K562 (cell line): ENCODE data around the gene C1orf21. TPM values are rescaled to one million over a fixed set of nuclear protein-coding genes. Genes with fewer than 3 reads are reported as not detected.

Source experiments
- ATAC-seq: fragments of 200-7000 bp; cut with Tn5 transposase; 3 replicates; pipeline ENCODE4 v1.9.1; 2020; ENCODE audit warnings: moderate library complexity
- BruUV-seq: library from RNA; stranded (reverse); fragments of 400-500 nt; replicated peaks from 2 replicates; lab custom pipeline; 2021; lab: Mats Ljungman, UMichigan
- CTCF ChIA-PET: fragments of 300-600 bp; formaldehyde crosslinking; extraction: SDS; loops from one replicate; lab custom pipeline; 2021; ENCODE audit warnings: low intra/inter-chr PET ratio; lab: Yijun Ruan, JAX
- POLR2A ChIA-PET: fragments of 300-600, 350-650 bp; sonication (Branson Sonifier 250); formaldehyde crosslinking; extraction: SDS; loops from one replicate; lab custom pipeline; 2021; ENCODE audit warnings: antibody characterized with exemption, inconsistent platforms; lab: Yijun Ruan, JAX
- DNase-seq, 4 experiments: peaks; one replicate each; pipeline versions ENCODE4 v3.0.0 to v3.0.0-alpha.2; 2011 to 2018; ENCODE audit warnings: low spot score in 3 of 4, mixed read lengths in 3 of 4; ENCODE audit errors: extremely low read depth in 1 of 4
- FAIRE-seq: peaks from 2 replicates; lab custom pipeline; 2011; peaks lifted over from hg19 to GRCh38; lab: Jason Lieb, UNC
- H2AFZ ChIP-seq: 2 replicates; pipeline ENCODE4 v1.6.0; 2011; ENCODE audit warnings: low read depth, low read length, control low read depth, inconsistent platforms
- H3K27ac ChIP-seq: fragments of 200-600 bp; 3 replicates; pipeline ENCODE4 v1.8.0; 2011; ENCODE audit warnings: low read depth, mild to moderate bottlenecking, control low read depth, inconsistent platforms, low read length, moderate library complexity, mixed read lengths; ENCODE audit errors: extremely low read depth
- H3K27me3 ChIP-seq, 2 experiments: fragments of 300-600 bp in 1 of 2; 2 replicates in 1 of 2; 3 replicates in 1 of 2; pipeline versions ENCODE4 v1.6.0 to v1.8.0; 2011; ENCODE audit warnings: inconsistent platforms in 2 of 2, low read length in 2 of 2, mild to moderate bottlenecking in 1 of 2, mixed read lengths in 1 of 2, moderate library complexity in 1 of 2; ENCODE audit not compliant: control insufficient read depth in 2 of 2, insufficient read depth in 2 of 2
- H3K36me3 ChIP-seq: fragments of 300-600 bp; 3 replicates; pipeline ENCODE4 v1.8.0; 2011; ENCODE audit warnings: mild to moderate bottlenecking, low read length, inconsistent platforms; ENCODE audit not compliant: control insufficient read depth, insufficient read depth
- H3K4me1 ChIP-seq, 2 experiments: fragments of 200-600 bp in 1 of 2; replicated peaks in 1 of 2; 2 replicates in 1 of 2; 3 replicates in 1 of 2; pipeline versions ENCODE4 v1.5.1 to v1.8.0; 2011; ENCODE audit warnings: inconsistent platforms in 2 of 2, low read length in 2 of 2, mild to moderate bottlenecking in 1 of 2, mixed read lengths in 1 of 2, moderate library complexity in 1 of 2; ENCODE audit not compliant: control insufficient read depth in 2 of 2, insufficient read depth in 2 of 2
- H3K4me2 ChIP-seq: 2 replicates; pipeline ENCODE4 v1.6.1; 2011; ENCODE audit warnings: low read length, control low read depth, inconsistent platforms, mixed read lengths; ENCODE audit not compliant: insufficient read depth
- H3K4me3 ChIP-seq: fragments of 200-600 bp; sonication (generic), shearing (Covaris generic); 2 replicates; pipeline ENCODE4 v1.5.1; 2016; ENCODE audit warnings: control low read depth, inconsistent platforms
- H3K79me2 ChIP-seq: fragments of 200-600 bp; 3 replicates; pipeline ENCODE4 v1.8.0; 2011; ENCODE audit warnings: low read length, inconsistent platforms; ENCODE audit not compliant: control insufficient read depth, insufficient read depth
- H3K9ac ChIP-seq, 2 experiments: 2 replicates each; pipeline versions ENCODE4 v1.6.0 to v1.6.1; 2011; ENCODE audit warnings: low read depth in 2 of 2, low read length in 2 of 2, control low read depth in 1 of 2, inconsistent platforms in 1 of 2, mild to moderate bottlenecking in 1 of 2, mixed read lengths in 1 of 2; ENCODE audit not compliant: insufficient read depth in 1 of 2
- H3K9me1 ChIP-seq: one replicate; pipeline ENCODE4 v1.6.0; 2011; ENCODE audit warnings: inconsistent platforms, mild to moderate bottlenecking, low read length, moderate library complexity; ENCODE audit not compliant: control insufficient read depth, insufficient read depth
- H3K9me3 ChIP-seq: replicated peaks from 2 replicates; pipeline ENCODE4 v1.5.1; 2011; ENCODE audit warnings: low read depth, low read length, inconsistent platforms; ENCODE audit not compliant: control insufficient read depth, insufficient read depth
- H4K20me1 ChIP-seq: replicated peaks from 2 replicates; pipeline ENCODE4 v1.6.1; 2011; ENCODE audit warnings: low read length, inconsistent platforms, mixed read lengths; ENCODE audit not compliant: control insufficient read depth, insufficient read depth
- MIER1 ChIP-seq: fragments of 450-650 bp; IDR thresholded peaks from 2 replicates; pipeline ENCODE4 v1.6.1; 2016; ENCODE audit warnings: antibody characterized with exemption, mild to moderate bottlenecking, low read depth
- NFE2 ChIP-seq: IDR thresholded peaks from 2 replicates; pipeline ENCODE4 v1.6.1; 2014; ENCODE audit warnings: antibody characterized with exemption, low read depth
- ZBTB7A ChIP-seq: IDR thresholded peaks from 2 replicates; pipeline ENCODE4 v1.6.1; 2011; ENCODE audit warnings: low read depth, mild to moderate bottlenecking, low read length, moderate library complexity, borderline replicate concordance; ENCODE audit not compliant: control insufficient read depth
- ZBTB8A ChIP-seq: fragments of 450-650 bp; IDR thresholded peaks from 2 replicates; pipeline ENCODE4 v1.6.1; 2018; ENCODE audit warnings: mild to moderate bottlenecking, moderate library complexity; ENCODE audit not compliant: partially characterized antibody
- WGBS: fragments of 100-300 bp; shearing (Covaris generic); methylation state at CpG from one replicate; pipeline ENCODE4 v1.1.6; 2016; ENCODE audit warnings: low coverage, mixed read lengths; ENCODE audit not compliant: insufficient coverage; ENCODE audit errors: missing lambda C conversion rate; 5-methylcytosine and 5-hydroxymethylcytosine counted together
- in situ Hi-C: fragments of 300-500 bp; cut with MboI; formaldehyde crosslinking; loops from 4 replicates; pipeline ENCODE4 v1.15.0; 2018; ENCODE audit warnings: inconsistent platforms, mixed read lengths
- intact Hi-C: fragments of 100-400 bp; cut with micrococcal nuclease; formaldehyde crosslinking; loops from 2 replicates; pipeline ENCODE4 v1.14.2; 2022
- polyA plus RNA-seq, 8 experiments: library from polyadenylated mRNA; depleted of rRNA in 4 of 8; stranded (reverse) in 5 of 8; unstranded in 3 of 8; fragments of >200 nt; fragmentation: Nextera tagmentation in 2 of 8; fragmentation: Illumina TruSeq in 1 of 8; extraction: Ambion mirVana in 2 of 8; extraction: Trizol in 1 of 8; gene quantifications; 2 replicates each; pipeline versions ENCODE4 v1.2.1 to v1.2.3, GENCODE V29; 2011 to 2014; ENCODE audit warnings: inconsistent platforms in 1 of 8, missing spikeins in 1 of 8
- total RNA-seq, 7 experiments: library from RNA; depleted of rRNA in 6 of 7; stranded (reverse); fragments of >200 nt in 6 of 7; fragmentation: Illumina TruSeq in 2 of 7; extraction: Trizol in 2 of 7; gene quantifications; 2 replicates each; pipeline versions ENCODE4 v1.2.1 to v1.2.3, GENCODE V29; 2011 to 2021; ENCODE audit warnings: low replicate concordance in 1 of 7
- TF ChIP-seq, protein P1 (sequence below), 2 experiments: IDR thresholded peaks in 1 of 2; conservative IDR thresholded peaks in 1 of 2; 2 replicates each; pipeline ENCODE4 v1.6.1; 2016; ENCODE audit warnings: low read depth in 2 of 2, mild to moderate bottlenecking in 1 of 2, missing compliant biosample characterization in 1 of 2, missing genetic modification characterization in 1 of 2, moderate library complexity in 1 of 2
- TF ChIP-seq, protein P2 (sequence below): fragments of 450-650 bp; IDR thresholded peaks from 2 replicates; pipeline ENCODE4 v1.6.1; 2016; ENCODE audit warnings: borderline replicate concordance

The C1orf21 gene
- total and polyA plus RNA-seq, 9 of the 15 experiments (the other 6 are each of a cell fraction or from before 2014, with no cell fraction given) = under 0.01 to 0.31 (median 0.07) TPM

DNA sequence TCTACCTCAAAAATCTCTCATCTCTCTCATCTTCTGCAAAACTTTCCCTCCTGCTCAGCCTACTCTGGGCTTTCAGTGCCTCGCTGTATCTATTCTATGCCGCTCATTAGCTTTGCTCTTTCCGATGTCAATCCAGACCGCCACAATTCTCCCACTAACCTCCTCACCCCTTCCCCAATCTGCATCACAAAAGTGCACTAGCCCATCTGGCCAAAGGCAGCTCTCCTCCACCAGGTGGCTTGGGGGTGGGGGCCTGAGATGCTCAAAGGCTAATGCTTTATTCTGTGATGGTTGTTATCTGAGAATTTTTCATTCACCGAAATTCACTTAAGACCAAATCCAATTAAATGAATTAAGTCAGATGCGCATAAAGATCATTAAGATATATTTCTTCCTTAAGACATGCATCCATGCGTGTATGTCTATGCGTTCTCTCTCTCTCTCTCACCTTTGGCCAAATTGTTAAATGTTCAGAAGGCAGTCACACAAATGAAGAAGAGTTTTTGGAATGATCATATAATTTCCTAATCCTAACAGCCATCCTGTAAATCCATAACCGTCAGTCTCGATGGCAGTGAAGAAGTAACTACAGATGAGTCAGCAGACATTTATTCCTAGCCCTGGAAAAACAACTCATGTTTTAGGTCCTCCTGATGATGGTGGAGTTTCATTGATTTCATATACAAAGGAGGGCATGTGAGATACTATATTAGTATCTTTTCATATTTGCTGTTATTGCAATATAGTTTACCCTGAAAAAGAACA is 111.3 kb downstream of the C1orf21 start:
- ATAC-seq (no peak), FAIRE-seq (no peak), DNase-seq (no peak)
- intact Hi-C loops (no loop called here), in situ Hi-C loops (no loop called here)
- Histone ChIP-seq H3K4me3 (no peak overlapping the region), H3K9me1 (no peaks in the 10 kb centered on the region), H3K9me3 (no peaks in the 10 kb centered on the region), H3K4me1 (no peaks in the 10 kb centered on the region), H4K20me1 (no peaks in the 10 kb centered on the region), H3K79me2 (no peaks in the 10 kb centered on the region), H3K36me3 (no peaks in the 10 kb centered on the region), H3K9ac (no peak overlapping the region), H2AFZ (no peak overlapping the region), H3K27ac (no peak overlapping the region), H3K4me2 (no peak overlapping the region), H3K27me3 (peaks cover 0 to 4% of the 10 kb centered on the region in 2 experiments; a peak in 2 of 5 replicates)
- CTCF ChIA-PET = interaction anchor here (0.6 kb wide), 1 partner anchor 683 kb away, joined by 3 read pairs; no protein-coding TSS in a partner anchor
- 5% methylated on average over 10 of the region's 10 CpGs for WGBS
- TF ChIP-seq ZBTB7A = no peak
- 0 out of 2 replicates have a peak, but pooled peaks have one; percentile 27 for TF ChIP-seq NFE2
- TF ChIP-seq, protein P1, sequence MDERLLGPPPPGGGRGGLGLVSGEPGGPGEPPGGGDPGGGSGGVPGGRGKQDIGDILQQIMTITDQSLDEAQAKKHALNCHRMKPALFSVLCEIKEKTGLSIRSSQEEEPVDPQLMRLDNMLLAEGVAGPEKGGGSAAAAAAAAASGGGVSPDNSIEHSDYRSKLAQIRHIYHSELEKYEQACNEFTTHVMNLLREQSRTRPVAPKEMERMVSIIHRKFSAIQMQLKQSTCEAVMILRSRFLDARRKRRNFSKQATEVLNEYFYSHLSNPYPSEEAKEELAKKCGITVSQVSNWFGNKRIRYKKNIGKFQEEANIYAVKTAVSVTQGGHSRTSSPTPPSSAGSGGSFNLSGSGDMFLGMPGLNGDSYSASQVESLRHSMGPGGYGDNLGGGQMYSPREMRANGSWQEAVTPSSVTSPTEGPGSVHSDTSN (CRISPR knock-in tag; IDR thresholded peaks at IDR 0.05; ENCODE audit: low read depth) = no peak
- TF ChIP-seq, protein P1 (tag; conservative IDR thresholded peaks at IDR 0.05; ENCODE audit: low read depth) = peak; percentile 60
- TF ChIP-seq MIER1 = no peak
- TF ChIP-seq, protein P2, sequence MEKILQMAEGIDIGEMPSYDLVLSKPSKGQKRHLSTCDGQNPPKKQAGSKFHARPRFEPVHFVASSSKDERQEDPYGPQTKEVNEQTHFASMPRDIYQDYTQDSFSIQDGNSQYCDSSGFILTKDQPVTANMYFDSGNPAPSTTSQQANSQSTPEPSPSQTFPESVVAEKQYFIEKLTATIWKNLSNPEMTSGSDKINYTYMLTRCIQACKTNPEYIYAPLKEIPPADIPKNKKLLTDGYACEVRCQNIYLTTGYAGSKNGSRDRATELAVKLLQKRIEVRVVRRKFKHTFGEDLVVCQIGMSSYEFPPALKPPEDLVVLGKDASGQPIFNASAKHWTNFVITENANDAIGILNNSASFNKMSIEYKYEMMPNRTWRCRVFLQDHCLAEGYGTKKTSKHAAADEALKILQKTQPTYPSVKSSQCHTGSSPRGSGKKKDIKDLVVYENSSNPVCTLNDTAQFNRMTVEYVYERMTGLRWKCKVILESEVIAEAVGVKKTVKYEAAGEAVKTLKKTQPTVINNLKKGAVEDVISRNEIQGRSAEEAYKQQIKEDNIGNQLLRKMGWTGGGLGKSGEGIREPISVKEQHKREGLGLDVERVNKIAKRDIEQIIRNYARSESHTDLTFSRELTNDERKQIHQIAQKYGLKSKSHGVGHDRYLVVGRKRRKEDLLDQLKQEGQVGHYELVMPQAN = no peak
- TF ChIP-seq ZBTB8A = no peak
- POLR2A ChIA-PET = interaction anchor here (0.7 to 2.5 kb wide), 2 partner anchors 11 to 340 kb away, joined by 3 to 8 read pairs; no protein-coding TSS in a partner anchor
- no TSS peak for BruUV-seq
